DND-41 (cell line): Measurements from ENCODE around the gene GPI.

Experiments used
- ATAC-seq: fragments of 200-7000 bp; cut with Tn5 transposase; 3 replicates; pipeline ENCODE4 v1.9.1; 2021; ENCODE audit warnings: low read depth; ENCODE audit not compliant: insufficient read depth
- DNase-seq: peaks from one replicate; pipeline ENCODE4 v3.0.0-alpha.2; 2020
- H2AFZ ChIP-seq: 2 replicates; pipeline ENCODE4 v1.6.0; 2012; ENCODE audit warnings: low read depth, low read length
- H3K27ac ChIP-seq: 2 replicates; pipeline ENCODE4 v1.5.1; 2012; ENCODE audit warnings: low read length, inconsistent platforms
- H3K27me3 ChIP-seq: fragments of 200-600 bp; sonication (generic); 2 replicates; pipeline ENCODE4 v1.6.0; 2012; ENCODE audit warnings: low read length, mild to moderate bottlenecking, inconsistent platforms; ENCODE audit not compliant: insufficient read depth, poor library complexity
- H3K36me3 ChIP-seq: 2 replicates; pipeline ENCODE4 v1.5.1; 2012; ENCODE audit warnings: low read length, inconsistent platforms; ENCODE audit not compliant: insufficient read depth
- H3K4me1 ChIP-seq: 2 replicates; pipeline ENCODE4 v1.5.1; 2012; ENCODE audit warnings: mild to moderate bottlenecking, low read length; ENCODE audit not compliant: insufficient read depth
- H3K4me2 ChIP-seq: 2 replicates; pipeline ENCODE4 v1.6.0; 2012; ENCODE audit warnings: mild to moderate bottlenecking, moderate library complexity, low read length, inconsistent platforms; ENCODE audit not compliant: insufficient read depth
- H3K4me3 ChIP-seq, 2 experiments: fragments of 200-600 bp in 1 of 2; shearing (Covaris generic) in 1 of 2; 2 replicates each; pipeline ENCODE4 v1.5.1; 2012 to 2016; ENCODE audit warnings: inconsistent platforms in 2 of 2, low read length in 2 of 2, mild to moderate bottlenecking in 2 of 2, low read depth in 1 of 2, moderate library complexity in 1 of 2
- H3K79me2 ChIP-seq: 2 replicates; pipeline ENCODE4 v1.6.0; 2012; ENCODE audit warnings: low read length, inconsistent platforms; ENCODE audit not compliant: insufficient read depth
- H3K9ac ChIP-seq: 2 replicates; pipeline ENCODE4 v1.6.0; 2012; ENCODE audit warnings: low read depth, mild to moderate bottlenecking, inconsistent platforms, low read length, moderate library complexity
- H3K9me3 ChIP-seq: 2 replicates; pipeline ENCODE4 v1.5.1; 2012; ENCODE audit warnings: low read length, moderate library complexity, mild to moderate bottlenecking, inconsistent platforms; ENCODE audit not compliant: insufficient read depth, severe bottlenecking
- H4K20me1 ChIP-seq: 2 replicates; pipeline ENCODE4 v1.6.0; 2012; ENCODE audit warnings: low read length; ENCODE audit not compliant: insufficient read depth
- EZH2 ChIP-seq: IDR thresholded peaks from 3 replicates; pipeline ENCODE4 v1.6.1; 2012; ENCODE audit warnings: borderline replicate concordance, low read depth, mild to moderate bottlenecking, moderate library complexity, low read length, inconsistent platforms; ENCODE audit not compliant: severe bottlenecking
- TF ChIP-seq, protein P1 (sequence below): IDR thresholded peaks from 2 replicates; pipeline ENCODE4 v1.5.1; 2012; ENCODE audit warnings: borderline replicate concordance, low read length, moderate library complexity, mild to moderate bottlenecking; ENCODE audit not compliant: poor library complexity, severe bottlenecking; ENCODE audit errors: extremely low read depth

The GPI gene

DNA sequence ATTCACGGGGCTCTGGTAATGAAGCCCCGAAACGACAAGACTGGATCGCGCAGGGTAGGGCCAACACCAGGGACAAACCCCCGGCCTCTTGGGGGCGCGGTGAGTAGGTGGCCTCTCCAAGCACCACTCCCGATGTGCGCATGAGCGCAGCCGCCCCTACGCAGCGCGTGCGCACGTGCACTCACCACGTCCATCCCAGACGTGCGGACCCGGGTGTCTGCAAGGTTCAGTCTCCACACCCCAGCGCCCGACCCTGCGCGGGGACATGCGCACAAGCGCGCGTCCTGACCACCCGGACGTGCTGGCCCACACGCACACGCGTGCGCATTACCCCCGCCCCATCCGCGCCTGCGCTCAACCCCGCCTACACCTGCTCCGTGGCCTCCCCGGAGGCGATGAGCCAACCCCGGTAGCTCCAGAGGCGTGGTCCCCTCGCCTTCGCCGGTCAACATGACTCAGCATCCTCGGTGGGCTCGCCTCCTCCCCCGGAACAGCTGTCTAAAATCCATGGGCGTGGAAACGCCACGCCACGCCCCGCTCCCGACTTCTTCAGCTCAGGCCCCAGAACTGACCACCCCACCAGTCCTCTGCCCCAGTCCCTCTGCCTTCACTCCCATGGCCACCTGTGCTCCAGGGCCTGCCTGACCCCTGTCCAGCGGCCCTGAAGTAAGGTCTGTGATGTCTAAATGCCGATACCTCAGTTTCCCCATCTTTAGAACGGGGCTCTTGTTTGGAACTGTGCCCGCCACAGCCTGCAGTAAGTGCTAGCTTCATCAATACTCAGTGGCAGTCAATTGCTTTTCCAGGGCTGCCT, 5.6 kb upstream of the GPI start:
- no peaks in the 10 kb centered on the region for H3K79me2 ChIP-seq
- no peaks in the 10 kb centered on the region for H3K27me3 ChIP-seq
- no peaks in the 10 kb centered on the region for H3K9me3 ChIP-seq
- DNase-seq: no peak
- 0 out of 2 replicates have a peak, but pooled peaks cover 9% of the 10 kb centered on the region for H3K36me3 ChIP-seq
- ATAC-seq: no peak
- no peak overlapping the region for H3K4me3 ChIP-seq
- no peak overlapping the region for H3K9ac ChIP-seq
- H3K4me2 ChIP-seq: no peak overlapping the region
- peaks cover 1% of the 10 kb centered on the region; the same call in 1 of the 2 replicates for H3K4me1 ChIP-seq
- TF ChIP-seq EZH2: no peak
- TF ChIP-seq, protein P1, sequence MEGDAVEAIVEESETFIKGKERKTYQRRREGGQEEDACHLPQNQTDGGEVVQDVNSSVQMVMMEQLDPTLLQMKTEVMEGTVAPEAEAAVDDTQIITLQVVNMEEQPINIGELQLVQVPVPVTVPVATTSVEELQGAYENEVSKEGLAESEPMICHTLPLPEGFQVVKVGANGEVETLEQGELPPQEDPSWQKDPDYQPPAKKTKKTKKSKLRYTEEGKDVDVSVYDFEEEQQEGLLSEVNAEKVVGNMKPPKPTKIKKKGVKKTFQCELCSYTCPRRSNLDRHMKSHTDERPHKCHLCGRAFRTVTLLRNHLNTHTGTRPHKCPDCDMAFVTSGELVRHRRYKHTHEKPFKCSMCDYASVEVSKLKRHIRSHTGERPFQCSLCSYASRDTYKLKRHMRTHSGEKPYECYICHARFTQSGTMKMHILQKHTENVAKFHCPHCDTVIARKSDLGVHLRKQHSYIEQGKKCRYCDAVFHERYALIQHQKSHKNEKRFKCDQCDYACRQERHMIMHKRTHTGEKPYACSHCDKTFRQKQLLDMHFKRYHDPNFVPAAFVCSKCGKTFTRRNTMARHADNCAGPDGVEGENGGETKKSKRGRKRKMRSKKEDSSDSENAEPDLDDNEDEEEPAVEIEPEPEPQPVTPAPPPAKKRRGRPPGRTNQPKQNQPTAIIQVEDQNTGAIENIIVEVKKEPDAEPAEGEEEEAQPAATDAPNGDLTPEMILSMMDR: no peak
- no peaks in the 10 kb centered on the region for H4K20me1 ChIP-seq
- no peak overlapping the region for H3K27ac ChIP-seq
- H2AFZ ChIP-seq: no peak overlapping the region

DNA sequence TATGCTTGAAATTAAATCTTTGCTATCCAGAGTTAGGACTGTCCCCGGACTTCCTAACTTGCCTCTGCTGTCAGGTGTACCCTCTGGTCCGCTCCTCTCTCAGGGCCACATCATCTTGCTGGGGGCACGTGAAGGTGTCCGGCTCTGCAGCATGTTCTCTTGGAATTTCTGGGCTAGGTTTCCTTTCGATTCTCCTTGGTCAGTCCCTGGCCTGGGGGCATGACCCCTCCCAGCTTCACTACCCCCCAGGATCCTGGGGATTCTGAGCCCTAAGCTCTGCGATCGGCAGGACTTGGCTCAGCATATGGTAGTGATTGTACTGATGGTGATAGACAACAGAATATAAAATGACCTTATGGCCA, 5.1 kb upstream of the GPI start:
- ATAC-seq: no peak
- 0 out of 2 replicates have a peak, but pooled peaks cover 6% of the 10 kb centered on the region for H3K36me3 ChIP-seq
- no peak overlapping the region for H3K4me3 ChIP-seq
- TF ChIP-seq EZH2: no peak
- TF ChIP-seq, protein P1: no peak
- H3K9me3 ChIP-seq: no peaks in the 10 kb centered on the region
- H3K27me3 ChIP-seq: no peaks in the 10 kb centered on the region
- no peaks in the 10 kb centered on the region for H3K79me2 ChIP-seq
- no peaks in the 10 kb centered on the region for H4K20me1 ChIP-seq
- H2AFZ ChIP-seq: no peak overlapping the region
- no peak overlapping the region for H3K27ac ChIP-seq
- no peak overlapping the region for H3K4me2 ChIP-seq
- no peak for DNase-seq
- H3K9ac ChIP-seq: no peak overlapping the region
- peaks cover 7% of the 10 kb centered on the region for H3K4me1 ChIP-seq

DNA sequence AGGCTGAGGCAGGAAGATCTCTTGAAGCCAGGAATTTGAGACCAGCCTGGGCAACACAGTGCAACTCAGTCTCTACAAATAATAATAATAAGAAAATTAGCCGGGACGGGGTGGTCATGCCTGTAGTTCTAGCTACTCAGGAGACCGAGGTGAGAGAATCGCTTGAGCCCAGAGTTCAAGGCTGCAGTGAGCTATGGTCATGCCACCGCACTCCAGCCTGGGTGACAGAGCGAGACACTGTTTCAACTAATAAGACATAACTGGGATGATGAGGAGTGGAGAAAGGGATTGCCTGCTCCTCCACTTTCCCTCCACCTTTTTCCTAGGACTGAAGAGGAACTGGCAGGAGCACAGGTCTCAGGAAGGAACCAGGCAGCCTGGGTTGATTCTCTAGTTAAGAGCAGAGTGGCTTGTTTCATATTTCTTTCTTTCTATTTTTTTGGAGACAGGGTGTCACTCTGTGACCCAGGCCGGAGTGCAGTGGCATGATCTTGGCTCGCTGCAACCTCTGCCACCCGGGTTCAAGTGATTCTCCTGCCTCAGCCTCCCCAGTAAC, 4.6 kb upstream of the GPI start:
- H3K9ac ChIP-seq: no peak overlapping the region
- H3K4me1 ChIP-seq: peaks cover 8% of the 10 kb centered on the region
- no peaks in the 10 kb centered on the region for H3K79me2 ChIP-seq
- H3K36me3 ChIP-seq: peaks cover 3% of the 10 kb centered on the region; the same call in 1 of the 2 replicates
- no peaks in the 10 kb centered on the region for H3K27me3 ChIP-seq
- H4K20me1 ChIP-seq: no peaks in the 10 kb centered on the region
- no peak overlapping the region for H3K4me2 ChIP-seq
- H3K27ac ChIP-seq: no peak overlapping the region
- TF ChIP-seq, protein P1: no peak
- no peak for TF ChIP-seq EZH2
- ATAC-seq: no peak
- no peak overlapping the region for H3K4me3 ChIP-seq
- DNase-seq: no peak
- H2AFZ ChIP-seq: no peak overlapping the region
- no peaks in the 10 kb centered on the region for H3K9me3 ChIP-seq
